D341Med (cell line): ENCODE results near the gene MAP3K19.
"Not testable (repeated sequence)": the region's sequence is repeated elsewhere in the genome, so short reads cannot be mapped to it uniquely, and the experiment has no call there.

ENCODE experiments used
- DNase-seq: peaks from one replicate; pipeline ENCODE4 v3.0.0; 2012; ENCODE audit warnings: low spot score

Gene MAP3K19, protein sequence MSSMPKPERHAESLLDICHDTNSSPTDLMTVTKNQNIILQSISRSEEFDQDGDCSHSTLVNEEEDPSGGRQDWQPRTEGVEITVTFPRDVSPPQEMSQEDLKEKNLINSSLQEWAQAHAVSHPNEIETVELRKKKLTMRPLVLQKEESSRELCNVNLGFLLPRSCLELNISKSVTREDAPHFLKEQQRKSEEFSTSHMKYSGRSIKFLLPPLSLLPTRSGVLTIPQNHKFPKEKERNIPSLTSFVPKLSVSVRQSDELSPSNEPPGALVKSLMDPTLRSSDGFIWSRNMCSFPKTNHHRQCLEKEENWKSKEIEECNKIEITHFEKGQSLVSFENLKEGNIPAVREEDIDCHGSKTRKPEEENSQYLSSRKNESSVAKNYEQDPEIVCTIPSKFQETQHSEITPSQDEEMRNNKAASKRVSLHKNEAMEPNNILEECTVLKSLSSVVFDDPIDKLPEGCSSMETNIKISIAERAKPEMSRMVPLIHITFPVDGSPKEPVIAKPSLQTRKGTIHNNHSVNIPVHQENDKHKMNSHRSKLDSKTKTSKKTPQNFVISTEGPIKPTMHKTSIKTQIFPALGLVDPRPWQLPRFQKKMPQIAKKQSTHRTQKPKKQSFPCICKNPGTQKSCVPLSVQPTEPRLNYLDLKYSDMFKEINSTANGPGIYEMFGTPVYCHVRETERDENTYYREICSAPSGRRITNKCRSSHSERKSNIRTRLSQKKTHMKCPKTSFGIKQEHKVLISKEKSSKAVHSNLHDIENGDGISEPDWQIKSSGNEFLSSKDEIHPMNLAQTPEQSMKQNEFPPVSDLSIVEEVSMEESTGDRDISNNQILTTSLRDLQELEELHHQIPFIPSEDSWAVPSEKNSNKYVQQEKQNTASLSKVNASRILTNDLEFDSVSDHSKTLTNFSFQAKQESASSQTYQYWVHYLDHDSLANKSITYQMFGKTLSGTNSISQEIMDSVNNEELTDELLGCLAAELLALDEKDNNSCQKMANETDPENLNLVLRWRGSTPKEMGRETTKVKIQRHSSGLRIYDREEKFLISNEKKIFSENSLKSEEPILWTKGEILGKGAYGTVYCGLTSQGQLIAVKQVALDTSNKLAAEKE (N-terminal part only)

DNA sequence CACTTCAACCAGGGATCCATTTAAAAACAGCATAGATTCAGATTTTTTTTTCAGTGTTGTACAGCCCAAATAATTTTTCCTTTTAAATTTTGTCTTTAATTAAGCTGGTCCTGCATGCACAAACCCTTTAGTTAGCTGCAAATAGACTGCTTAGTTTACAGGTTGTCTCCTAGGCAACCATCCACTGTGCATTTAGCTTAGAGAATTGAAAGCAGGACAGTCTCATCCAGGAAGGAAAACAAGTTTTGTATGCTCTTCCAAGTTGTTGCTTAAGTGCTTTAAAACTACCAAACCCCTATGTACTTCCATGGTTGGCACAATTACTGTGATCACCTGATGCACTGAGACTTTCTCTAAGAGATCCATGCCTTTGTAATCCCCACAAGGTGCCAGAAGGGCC lies at the start of gene MAP3K19:
MAP3K19 (minus strand) TSS at position 148 of the 400 bp plus-strand sequence. CDS start 22,800 bp downstream, outside the sequence.
- no peak for DNase-seq

DNA sequence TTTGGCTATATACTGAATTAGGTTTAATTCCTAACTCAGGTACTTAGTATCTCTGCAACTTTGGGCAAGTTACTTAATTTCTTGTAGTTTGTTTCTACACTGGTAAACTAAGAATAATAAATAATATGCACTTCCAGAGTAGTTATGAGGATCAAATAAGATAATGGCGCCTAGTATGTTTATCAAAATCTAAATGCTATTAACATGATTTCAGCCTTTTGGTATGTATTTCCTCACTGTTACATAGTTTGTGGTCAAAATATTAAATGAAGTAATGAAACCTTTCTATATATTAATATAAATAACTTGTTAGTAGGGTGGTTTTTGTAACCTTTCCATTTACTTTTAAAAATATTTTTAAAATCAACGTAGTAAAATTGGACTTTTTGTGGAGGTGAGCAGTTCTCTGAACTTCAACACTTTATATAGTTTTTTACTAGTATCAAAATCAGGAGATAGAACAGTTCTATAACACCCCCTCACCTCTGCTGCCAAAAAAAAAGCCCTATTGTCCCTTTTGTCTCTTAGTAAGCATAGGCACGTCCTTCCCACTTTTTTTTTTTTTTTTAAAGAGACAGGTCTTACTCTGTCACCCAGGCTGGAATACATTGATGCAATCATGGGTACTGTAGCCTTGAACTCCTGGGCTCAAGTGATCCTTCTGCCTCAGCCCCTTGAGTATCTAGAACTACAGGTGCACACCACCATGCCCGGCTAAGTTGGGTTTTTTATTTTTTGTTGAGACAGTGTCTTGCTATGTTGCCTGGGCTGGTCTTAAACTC lies 49.6 kb upstream of the MAP3K19 start:
- DNase-seq = no peak

DNA sequence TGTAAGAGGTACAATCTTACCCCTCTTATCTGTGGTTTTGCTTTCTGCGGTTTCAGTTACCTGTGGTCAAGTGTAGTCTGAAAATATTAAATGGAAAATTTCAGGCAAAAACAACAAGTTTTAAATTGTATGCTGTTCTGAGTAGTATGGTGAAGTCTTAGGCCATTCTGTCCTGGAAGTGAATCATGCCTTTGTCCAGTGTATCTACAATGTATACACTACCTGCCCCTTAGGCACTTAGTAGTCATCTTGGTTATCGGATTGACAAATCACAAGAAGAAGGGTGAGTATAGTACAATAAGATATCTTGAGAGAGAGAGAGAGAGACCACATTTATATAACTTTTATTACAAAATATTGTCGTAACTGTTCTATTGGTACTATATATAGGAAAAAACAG lies 48.3 kb upstream of the MAP3K19 start:
- DNase-seq = no peak

DNA sequence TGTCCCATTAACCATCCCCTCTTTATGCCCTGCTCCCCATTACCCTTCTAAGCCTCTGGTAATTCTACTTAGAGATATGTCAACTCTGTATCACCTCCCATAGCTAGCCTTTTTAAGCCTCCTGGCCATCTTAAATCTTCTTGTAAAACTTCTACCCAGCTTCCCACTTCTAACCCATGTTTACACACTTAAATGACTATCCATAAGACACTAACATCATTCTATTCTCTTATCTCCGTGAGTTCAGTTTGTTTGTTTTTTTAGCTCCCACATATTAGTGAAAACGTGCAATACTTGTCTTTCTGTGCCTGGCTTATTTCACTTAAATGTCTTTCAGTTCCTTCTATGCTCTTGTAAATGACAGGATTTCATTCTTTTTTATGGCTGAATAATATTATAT lies 47.3 kb upstream of the MAP3K19 start:
- no peak for DNase-seq

DNA sequence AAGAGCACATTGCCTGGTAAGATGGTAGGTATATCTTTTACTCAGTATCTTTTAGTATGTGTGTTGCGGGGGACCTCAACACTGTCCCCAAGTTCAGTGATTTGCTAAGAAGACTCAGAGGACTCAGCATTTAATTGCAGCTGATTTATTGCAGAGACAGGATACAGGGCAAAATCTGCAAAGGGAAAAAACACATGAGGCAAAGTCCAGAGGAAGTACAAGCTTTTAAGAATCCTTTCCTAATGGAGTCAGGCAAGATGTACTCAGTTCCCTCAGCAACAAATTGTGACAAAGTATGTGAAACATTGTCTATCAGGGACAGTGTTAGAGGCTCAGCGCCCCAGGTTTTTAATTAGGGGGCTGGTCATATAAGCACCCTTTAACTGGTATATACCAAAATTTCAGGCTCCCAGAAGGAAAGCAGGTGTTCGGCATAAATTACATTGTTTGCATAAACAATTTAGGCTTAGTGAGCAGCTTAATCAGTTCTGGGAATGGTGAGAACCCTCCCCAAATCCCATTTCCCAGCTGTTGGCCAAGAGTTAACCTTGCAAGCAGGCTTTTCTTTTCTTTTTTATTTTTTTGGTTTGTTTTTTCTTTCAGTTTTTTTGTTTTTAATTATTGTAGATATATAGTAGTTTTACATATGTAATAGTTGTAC lies 46.6 kb upstream of the MAP3K19 start:
- DNase-seq = peak; percentile 43

DNA sequence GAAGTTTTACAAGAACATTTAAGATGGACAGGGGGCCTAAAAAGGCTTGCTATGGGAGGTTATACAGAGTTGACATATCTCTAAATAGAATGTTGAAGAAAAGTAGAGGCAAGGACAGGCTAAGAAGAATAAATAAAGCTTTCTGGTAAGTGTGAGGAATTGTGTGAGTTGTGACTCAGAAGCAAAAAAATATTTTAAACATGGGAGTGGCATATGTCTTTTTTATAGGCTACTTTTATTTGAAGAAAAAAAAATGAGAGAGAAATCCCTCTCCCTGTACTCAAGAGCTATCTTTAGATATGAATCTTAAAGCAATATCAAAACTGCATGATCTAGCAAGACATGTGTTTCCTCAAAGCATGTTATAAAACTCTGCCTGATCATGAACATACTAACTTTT lies 45.9 kb upstream of the MAP3K19 start:
- DNase-seq = no peak

DNA sequence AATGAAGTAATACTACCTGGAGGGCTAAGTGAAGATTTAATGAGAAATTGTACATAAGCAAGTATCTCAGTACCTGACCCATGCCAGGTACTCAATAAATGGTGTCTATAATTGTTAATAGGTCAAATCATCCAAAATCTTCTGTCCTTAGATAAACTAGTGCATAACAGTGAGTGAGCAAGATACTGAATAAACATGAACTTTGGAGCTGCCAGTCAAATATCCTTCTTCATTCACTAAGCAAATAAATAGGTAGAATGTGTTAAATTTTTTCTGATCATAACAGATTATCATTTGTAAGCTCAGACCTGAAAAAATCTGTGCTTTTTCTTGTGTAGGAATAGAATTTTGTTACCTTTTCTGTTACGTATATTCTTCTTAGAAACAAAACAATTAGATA lies 44.4 kb upstream of the MAP3K19 start:
- DNase-seq = no peak

DNA sequence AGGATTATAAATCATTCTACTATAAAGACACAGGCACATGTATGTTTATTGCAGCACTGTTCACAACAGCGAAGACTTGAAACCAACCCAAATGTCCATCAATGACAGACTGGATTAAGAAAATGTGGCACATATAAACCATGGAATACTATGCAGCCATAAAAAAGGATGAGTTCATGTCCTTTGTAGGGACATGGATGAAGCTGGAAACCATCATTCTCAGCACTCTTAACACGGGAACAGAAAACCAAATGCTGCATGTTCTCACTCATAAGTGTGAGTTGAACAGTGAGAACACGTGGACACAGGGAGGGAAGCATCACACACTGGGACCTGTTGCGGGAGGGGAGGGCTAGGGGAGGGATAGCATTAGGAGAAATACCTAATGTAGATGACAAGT lies 42.4 kb upstream of the MAP3K19 start:
- not testable (repeated sequence) for DNase-seq

DNA sequence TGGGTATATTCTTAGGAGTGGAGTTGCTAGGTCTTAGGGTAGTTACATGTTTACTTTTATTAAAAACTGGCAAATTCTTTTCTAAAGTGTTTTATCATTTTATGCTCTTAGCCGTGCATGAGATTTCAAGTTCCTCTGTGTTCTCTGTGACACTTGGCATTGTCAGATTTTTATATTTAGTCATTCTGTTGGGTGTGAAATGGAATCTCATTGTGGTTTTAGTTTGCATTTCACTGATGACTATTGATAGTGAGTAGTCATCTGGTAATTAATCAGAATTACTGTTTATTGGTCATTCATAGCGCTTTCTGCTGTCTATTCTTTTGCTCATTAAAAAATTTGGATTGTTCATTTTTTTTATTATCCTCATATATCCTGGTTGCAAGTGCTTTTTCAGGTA lies 39.0 kb upstream of the MAP3K19 start:
- DNase-seq = no peak

DNA sequence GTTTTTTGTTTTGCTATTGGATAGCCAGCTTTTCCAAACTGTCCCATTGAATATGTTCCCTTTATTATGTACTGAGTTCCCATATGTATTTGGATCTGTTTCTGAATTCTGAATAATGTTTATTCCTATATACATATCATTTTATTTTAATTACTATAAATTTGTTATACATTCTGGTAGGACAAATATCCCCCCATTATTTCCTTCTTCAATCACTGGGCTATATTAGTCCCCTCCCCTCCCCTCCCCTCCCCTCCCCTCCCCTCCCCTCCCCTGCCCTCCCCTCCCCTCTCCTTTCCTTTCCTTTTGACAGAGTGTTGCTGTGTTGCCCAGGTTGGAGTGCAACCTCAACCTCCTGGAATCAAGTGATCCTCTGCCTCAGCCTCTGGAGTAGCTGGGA lies 31.2 kb upstream of the MAP3K19 start:
- no peak for DNase-seq

DNA sequence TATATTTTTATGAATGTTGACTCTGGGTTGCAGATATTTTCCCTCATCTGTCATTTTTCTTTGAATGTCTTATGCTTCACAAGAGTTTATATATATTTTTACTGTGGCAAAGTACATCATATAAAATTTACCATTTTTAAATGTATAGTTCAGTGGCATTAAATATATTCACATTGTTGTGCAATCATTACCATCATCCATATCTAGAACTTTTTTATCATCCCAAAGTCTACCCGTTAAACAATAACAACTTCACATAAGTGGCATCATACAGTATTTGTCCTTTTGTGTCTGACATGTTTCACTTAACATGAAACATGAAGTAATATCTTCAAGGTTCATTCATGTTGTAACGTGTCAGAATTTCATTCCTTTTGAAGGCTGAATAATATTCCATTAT lies 29.3 kb upstream of the MAP3K19 start:
- DNase-seq = no peak

DNA sequence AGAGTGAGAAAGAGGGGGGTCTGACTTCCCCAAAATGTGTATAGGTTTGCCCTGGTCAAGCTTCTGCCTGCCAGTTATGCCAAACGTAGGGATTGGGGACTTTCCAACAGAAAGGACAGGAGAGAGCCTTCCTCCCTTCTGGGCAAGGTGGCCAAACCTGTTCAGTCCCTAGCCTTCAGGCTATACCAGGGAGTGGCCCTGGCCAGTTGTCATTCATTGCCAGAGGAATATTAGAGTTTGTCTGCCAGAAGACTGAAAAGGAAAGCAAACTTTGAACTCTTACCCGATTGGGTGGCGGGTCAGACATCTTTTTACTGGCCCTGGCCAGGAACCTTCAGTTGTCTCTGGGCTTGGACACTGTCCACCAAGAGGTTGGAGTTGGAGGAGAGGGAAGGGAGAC lies 27.0 kb upstream of the MAP3K19 start:
- no peak for DNase-seq

DNA sequence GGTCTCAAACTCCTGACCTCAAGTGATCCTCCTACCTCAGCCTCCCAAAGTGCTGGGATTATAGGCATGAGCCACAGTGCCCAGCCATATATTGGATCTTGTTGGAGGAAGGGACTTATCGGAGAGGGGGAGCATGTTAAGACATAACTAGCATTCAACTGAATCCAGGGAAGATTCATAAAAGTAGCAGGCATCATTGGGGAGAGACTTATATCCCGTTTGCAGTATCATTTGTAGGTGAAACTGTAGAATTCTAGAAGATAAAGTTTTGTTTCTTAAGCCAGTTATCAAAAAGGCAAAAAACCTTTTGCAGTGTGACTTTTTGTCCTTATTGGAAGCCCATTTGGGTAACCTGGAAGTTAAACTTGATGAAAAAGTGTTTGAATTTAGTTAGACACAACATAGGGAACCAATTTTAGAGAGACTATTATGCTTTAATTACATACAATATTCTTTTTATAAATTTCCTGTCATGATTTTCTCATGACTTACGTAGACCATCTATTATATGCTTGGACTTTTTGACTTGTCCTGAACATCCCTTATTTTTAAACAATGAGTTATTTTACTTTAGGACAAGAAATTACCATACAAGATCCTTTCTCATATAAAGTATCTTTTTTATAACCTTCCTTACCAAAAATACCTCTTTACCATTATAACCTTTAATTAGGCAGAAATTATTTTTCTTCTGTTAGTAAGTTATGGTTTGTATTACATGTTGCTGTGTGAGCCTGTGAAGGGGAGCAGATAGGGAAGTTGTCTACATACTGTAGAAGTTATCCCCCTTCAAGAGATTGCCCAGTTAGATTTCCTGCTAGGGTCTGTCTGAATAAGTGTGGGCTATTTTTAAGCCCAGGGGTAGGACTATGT lies 25.1 kb upstream of the MAP3K19 start:
- no peak for DNase-seq

DNA sequence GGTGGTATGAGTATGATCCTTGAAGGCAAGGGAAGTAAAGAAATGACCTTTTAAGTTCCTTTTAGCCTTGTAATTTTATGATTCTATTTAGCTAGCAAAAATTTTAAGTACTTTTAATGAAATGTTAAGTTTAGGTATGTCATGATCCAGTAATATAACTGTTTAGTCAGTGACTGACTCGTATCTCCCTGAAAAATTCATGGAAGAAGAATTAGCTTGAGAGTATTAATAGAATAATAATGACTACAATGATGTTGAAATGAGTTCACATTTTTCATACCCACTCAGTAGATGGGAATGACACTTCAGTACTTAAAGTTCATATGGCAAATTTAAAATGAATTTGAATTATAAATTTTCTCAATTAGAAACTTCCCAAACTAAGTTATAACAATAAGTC lies 19.5 kb upstream of the MAP3K19 start:
- no peak for DNase-seq

DNA sequence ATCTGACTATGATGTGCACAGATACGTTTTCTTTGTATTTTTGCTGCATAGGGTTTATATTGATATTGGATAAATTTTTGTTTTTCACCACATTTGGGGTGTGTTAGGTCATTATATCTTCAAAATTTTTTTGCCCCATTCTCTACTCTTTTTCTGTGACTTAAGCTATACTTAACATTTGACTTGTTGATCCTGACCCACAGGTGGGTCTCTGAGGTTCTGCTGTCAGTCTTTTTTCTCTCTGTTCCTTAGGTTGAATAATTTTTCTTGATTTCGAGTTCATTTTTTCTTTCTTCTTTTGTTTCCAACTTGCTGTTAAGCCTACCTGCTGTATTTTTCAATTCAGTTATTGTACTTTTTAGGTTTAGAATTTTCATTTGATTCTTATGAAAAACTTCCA lies 16.9 kb upstream of the MAP3K19 start:
- DNase-seq = no peak

DNA sequence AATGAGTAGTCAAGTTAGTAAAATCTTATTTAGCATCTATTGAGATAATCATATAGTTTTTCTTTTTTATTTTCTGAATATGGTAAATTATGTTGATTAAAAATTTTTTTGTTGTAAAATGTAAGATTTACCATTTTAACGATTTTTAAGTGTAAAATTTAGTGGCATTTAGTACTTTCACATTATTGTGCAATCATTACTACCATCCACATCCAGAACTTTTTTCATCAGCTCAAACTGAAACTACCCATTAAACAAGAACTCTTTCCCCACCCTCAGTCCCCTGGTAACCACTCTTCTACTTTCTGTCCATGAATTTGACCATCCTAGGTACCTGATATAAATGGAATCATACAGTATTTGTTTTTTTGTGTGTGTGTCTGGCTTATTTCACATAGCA lies 16.0 kb upstream of the MAP3K19 start:
- DNase-seq = no peak

DNA sequence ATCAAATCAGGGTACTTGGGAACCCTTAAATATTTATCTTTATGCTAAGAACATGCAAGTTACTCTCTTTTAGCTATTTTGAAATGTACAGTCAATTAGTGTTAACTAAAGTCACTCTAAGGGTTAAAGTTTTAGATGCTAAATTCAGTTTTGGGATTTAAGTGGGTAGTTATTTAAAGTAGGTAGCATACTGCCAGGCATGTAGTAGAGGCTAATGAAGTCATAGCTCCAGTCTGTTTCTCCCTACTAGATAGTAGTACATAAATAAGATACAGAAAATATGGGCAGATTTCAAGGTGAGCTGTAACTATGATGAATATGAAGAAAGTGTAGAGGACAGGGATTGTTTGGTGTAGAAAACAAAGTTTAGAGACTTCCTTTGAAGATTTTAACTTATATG lies 12.3 kb upstream of the MAP3K19 start:
- DNase-seq = no peak

DNA sequence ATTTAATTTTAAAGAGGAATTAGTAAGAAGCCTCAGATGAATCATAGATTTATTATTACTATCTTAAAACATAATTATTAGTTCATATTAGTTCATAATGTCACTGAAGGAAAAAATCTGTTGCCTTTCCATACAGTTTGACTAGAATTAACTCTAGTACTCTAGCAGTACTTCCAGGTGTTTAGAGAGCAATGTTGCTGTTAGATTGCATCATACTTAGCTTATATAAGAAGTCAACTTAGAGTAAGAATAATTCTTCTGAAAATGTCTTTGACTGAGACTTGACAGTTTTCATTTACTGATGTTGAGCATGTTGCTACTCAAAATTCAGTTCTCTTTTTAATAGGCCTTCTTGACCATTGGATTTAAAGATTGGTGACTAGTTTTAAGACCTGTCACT lies 9.5 kb upstream of the MAP3K19 start:
- DNase-seq = no peak

DNA sequence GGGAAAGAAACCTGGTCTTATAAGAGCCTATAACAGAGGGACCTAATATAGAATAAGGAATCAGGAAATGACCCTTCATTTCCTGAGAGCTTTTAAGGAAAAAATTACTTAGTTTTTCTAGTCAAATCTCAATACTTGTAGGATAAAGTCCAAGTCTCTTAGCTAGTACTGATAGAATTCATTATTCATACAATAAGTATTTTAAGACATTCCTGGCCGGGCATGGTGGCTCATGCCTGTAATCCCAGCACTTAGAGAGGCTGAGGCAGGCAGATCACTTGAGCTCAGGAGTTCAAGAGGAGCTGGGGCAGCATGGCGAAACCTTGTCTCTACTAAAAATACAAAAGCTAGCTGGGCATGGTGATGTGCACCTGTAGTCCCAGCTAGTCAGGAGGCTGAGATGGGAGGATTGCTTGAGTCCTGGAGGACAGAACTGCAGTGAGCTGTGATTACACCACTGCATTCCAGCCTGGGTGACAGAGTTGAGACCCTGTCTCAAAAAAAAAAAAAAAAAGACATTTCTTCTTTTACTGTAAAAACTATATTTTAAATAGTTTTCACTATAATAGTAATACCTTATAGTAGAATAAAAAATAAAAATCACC lies 8.0 kb upstream of the MAP3K19 start:
- DNase-seq = no peak

DNA sequence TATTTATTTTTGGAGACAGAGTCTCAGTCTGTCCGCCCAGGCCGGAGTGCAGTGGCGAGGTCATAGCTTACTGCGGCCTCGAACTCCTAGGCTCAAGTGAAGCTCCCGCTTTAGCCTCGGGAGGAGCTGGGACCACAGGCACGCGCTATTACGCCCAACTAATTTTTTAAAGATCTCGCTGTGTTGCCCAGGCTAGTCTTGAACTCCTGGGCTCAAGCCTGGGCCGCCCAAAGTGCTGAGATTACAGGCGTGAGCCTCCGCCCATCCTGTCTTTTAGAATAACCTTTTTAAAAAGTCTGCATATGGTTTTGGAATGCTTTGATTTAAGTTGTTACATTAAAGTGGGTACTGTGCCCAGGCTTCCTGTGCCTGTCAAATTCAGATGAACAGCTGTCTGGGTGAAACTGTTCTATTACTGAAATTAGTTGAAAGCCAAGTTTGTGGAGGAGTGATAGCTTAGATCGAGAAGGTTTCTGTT lies 5.8 kb upstream of the MAP3K19 start:
- DNase-seq = no peak
